ENCODE data around the gene RAC3.

RAC3 gene

GRCh38 chr17:82076018-82076784 lies 44.7 kb downstream of the RAC3 start:
- DNase-seq (ENCODE audit: low read depth, low spot score), result no peak

- DNase-seq (ENCODE audit: low read depth, low spot score), result no peak
Measured at GRCh38 chr17:82076785-82077591, 45.5 kb downstream of the RAC3 start.

GRCh38 chr17:82077617-82078358 lies 46.3 kb downstream of the RAC3 start:
- no peak for DNase-seq (ENCODE audit: low read depth, low spot score)

- no peak for DNase-seq (ENCODE audit: low read depth, low spot score)
Measured at GRCh38 chr17:82078433-82078832, 47.0 kb downstream of the RAC3 start.

GRCh38 chr17:82079001-82079677 lies 47.7 kb downstream of the RAC3 start:
- DNase-seq (ENCODE audit: low read depth, low spot score), result no peak

GRCh38 chr17:82080048-82080788 lies 48.7 kb downstream of the RAC3 start:
- no peak for DNase-seq (ENCODE audit: low read depth, low spot score)

GRCh38 chr17:82080789-82081464 lies 49.4 kb downstream of the RAC3 start:
- DNase-seq (ENCODE audit: low read depth, low spot score), result no peak

- no peak for DNase-seq (ENCODE audit: low read depth, low spot score)
Measured at GRCh38 chr17:82081546-82081945, 50.1 kb downstream of the RAC3 start.

GRCh38 chr17:82081966-82082365 lies 50.5 kb downstream of the RAC3 start:
- DNase-seq (ENCODE audit: low read depth, low spot score), result no peak

GRCh38 chr17:82082456-82082855 lies 51.0 kb downstream of the RAC3 start:
- no peak for DNase-seq (ENCODE audit: low read depth, low spot score)

- no peak for DNase-seq (ENCODE audit: low read depth, low spot score)
Measured at GRCh38 chr17:82083009-82083408, 51.5 kb downstream of the RAC3 start.

Data from activated CD4-positive, CD25-positive, alpha-beta regulatory T cell treated with anti-CD3 and anti-CD28 coated beads, Interleukin-2, amount 50 U/mL, for 16 hours (primary cell).